GM12872 (cell line): ENCODE results near the gene TMEM127.

ENCODE experiments used
- TF ChIP-seq, protein P1 (sequence below): IDR thresholded peaks from 3 replicates; pipeline ENCODE4 v1.5.1; 2011; ENCODE audit warnings: low read depth, mild to moderate bottlenecking, low read length, moderate library complexity; ENCODE audit not compliant: insufficient read depth

The TMEM127 gene

DNA sequence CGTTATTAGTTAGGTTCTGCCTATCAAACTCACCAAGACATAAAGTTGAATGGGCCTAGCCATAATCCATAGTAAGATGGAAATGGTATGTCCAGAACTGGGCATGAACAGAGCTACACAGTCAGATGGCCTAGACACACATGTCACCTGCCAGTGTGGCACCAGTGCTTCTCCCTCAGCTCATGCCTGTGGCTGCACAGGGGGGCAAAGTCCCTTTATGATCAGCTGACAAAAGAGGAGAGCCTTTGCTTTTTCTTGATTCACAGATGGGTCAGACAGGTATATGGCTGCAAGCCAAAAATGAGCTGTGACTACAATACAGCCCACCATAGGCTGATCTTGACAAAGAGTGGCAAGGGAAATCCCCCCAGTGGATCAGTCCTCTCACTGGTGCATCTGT, 28.9 kb downstream of the TMEM127 start:
- TF ChIP-seq, protein P1, sequence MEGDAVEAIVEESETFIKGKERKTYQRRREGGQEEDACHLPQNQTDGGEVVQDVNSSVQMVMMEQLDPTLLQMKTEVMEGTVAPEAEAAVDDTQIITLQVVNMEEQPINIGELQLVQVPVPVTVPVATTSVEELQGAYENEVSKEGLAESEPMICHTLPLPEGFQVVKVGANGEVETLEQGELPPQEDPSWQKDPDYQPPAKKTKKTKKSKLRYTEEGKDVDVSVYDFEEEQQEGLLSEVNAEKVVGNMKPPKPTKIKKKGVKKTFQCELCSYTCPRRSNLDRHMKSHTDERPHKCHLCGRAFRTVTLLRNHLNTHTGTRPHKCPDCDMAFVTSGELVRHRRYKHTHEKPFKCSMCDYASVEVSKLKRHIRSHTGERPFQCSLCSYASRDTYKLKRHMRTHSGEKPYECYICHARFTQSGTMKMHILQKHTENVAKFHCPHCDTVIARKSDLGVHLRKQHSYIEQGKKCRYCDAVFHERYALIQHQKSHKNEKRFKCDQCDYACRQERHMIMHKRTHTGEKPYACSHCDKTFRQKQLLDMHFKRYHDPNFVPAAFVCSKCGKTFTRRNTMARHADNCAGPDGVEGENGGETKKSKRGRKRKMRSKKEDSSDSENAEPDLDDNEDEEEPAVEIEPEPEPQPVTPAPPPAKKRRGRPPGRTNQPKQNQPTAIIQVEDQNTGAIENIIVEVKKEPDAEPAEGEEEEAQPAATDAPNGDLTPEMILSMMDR, result no peak

DNA sequence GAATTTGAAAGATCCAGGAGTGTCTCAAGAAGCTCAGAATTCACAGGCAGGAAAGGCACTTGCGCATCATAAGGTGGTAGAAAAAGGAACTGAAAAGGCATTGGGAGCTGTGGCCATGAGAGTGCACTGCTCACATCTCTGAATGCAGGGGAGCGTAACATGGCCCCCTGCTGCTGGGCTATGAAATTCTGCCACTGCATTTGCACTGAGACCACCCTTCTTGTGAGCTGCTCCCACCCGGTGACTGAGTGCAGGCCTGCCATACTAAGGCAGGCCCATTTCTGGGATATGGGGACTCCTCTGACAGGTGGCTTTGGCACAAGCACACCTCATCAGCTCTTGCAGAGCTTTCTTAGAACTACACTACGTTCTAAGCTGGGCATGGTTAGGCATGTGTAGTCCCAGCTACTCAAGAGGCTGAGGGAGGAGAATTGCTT, 31.9 kb downstream of the TMEM127 start:
- TF ChIP-seq, protein P1, result peak; percentile 67

DNA sequence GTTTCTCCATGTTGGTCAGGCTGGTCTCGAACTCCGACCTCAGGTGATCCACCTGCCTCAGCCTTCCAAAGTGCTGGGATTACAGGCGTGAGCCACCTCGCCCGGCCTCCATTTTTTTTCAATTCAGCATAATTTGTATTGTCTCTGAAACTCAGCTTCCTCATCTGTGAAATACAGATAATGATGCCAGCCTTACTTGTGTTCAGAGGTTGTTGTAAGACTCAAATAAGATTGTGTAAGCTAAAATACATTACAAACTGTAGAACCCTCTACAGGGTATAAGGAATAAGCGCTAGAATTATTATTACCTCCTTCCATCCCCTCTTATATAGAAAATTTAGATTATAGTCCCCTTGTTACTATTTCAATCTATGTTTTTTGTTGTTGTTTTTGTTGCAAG, 32.4 kb downstream of the TMEM127 start:
- TF ChIP-seq, protein P1, result no peak

DNA sequence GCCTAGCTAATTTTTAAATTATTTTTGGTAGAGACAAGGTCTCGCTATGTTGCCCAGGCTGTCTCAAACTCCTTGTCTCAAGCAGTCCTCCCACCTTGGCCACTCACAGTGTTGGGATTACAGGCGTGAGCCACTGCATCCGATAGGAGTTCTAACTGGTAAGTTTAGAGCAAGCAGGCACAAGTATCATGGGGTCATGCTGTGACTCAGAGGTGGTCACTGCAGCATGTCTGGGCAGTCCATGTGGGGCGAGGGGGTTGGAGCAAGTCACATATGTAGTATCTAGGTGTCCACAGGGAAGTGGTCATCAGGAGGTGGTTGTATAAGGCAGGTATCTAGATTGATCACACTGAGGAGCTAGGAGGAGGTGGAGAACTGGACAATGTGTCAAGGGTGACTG, 34.5 kb downstream of the TMEM127 start:
- TF ChIP-seq, protein P1, result no peak

DNA sequence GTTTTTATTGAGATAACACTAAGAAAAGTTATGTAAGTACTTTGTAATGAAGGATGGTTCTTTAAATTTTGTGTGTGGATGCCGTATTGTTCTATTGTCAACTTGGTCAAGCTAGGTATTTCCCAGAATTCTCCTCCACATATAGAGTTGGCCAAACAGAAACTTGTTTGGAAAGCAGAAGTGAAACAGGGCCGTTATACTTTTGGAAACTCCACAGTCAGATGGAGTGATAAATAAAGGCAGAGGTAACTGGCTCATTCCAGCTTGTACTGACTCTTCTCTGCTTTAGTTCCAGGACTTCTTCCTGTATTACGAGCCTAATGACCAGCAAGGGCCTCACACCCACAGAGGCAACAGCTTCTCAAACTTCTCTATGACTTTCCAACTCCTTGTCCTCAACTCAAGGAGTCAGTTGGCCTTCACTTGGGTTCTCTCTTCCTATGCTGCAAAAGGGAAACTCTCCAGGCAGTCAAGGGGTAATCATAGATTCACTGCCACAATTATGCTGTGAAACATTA, 40.7 kb downstream of the TMEM127 start:
- TF ChIP-seq, protein P1, result no peak

DNA sequence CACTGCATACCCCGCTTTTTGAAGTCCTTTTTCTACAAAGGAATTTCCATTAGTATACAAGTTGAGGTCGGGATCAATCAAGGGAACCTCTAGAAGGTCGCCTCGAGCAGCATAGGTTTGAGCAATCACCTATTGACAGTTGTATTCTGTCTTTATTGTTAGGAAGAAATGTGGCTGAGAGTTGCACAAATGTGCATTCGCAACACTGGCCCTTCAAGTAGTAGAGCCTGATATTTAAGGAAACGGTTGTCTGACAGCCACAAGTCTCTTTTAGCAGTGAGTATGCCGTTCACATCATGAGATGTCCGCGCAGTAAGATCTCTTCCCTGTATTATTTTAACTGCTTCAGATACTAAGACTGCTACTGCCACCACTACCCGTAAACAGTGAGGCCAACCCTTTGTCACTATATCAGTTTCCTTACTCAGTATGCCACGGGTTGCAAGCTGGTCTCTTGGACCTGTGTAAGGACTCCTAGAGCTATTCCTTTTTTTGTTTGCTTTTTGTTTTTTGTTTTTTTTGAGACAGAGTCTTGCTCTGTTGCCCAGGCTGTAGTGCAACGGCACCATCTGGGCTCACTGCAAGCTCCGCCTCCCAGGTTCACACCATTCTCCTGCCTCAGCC, 47.2 kb downstream of the TMEM127 start:
- TF ChIP-seq, protein P1, result no peak

DNA sequence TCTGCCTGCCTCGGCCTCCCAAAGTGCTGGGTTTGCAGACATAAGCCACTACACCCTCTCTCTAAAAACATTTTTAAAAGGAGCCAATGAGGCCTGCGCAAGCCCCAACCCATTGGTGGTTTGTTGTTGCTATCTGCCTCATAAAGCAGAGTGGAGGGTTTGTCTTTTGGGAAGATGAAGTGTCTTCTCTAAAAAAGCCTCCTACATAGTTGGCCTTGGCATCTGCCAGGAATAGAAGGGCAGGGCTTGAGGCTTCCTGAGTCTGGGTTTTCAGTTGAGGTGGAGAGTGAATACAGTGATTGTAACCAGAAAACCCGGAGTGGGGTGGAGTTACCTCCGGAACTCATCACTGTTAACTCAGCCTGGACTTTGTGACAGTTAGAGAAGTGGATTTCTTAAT, 51.2 kb downstream of the TMEM127 start:
- TF ChIP-seq, protein P1, result no peak
